Mucosa of descending colon (tissue), 3 donors: ENCODE data around the gene PRL. TPM values are rescaled to one million over a fixed set of nuclear protein-coding genes. Genes with fewer than 3 reads are reported as not detected.

Experiments used
- ATAC-seq: fragments of 200-7000 bp; cut with Tn5 transposase; one replicate; pipeline ENCODE4 v1.9.1; 2020; ENCODE audit warnings: mild to moderate bottlenecking, moderate library complexity
- DNase-seq, 3 donors: peaks; one replicate each; pipeline ENCODE4 v3.0.0-alpha.2; 2020
- H3K36me3 ChIP-seq: fragments of 200-600 bp; one replicate; pipeline ENCODE4 v1.8.0; 2021; ENCODE audit warnings: low read depth, mild to moderate bottlenecking
- H3K4me1 ChIP-seq: fragments of 200-600 bp; one replicate; pipeline ENCODE4 v1.8.0; 2021; ENCODE audit warnings: low read depth, mild to moderate bottlenecking
- H3K4me3 ChIP-seq: fragments of 200-600 bp; one replicate; pipeline ENCODE4 v1.8.0; 2021; ENCODE audit warnings: mild to moderate bottlenecking
- H3K9me3 ChIP-seq: fragments of 200-600 bp; one replicate; pipeline ENCODE4 v1.8.0; 2021; ENCODE audit warnings: mild to moderate bottlenecking
- CTCF ChIP-seq: fragments of 200-600 bp; IDR thresholded peaks from one replicate; pipeline ENCODE4 v1.8.0; 2022; ENCODE audit warnings: antibody characterized with exemption, mild to moderate bottlenecking
- intact Hi-C, 2 donors: fragments of 100-400 bp; cut with DNase I in 1 of 2; cut with micrococcal nuclease in 1 of 2; formaldehyde crosslinking; loops; one replicate each; pipeline versions ENCODE4 v1.11.0 to v1.11.1; 2022; cut with DNase I, micrococcal nuclease
- total RNA-seq, 3 donors: library from RNA; stranded (reverse); fragmentation: NEBNext Ultra II Directional in 2 of 3; extraction: Animal tissue kit (Norgen Biotek cat#: 25700) in 2 of 3; gene quantifications; one replicate each; pipeline versions ENCODE4 v1.2.1 to v1.2.4, GENCODE V29; 2021 to 2023
- donor health status: DM: no; HTN: no; CAD: no; lungs with moderate emphysema.
- donor health status: DM: no; HTN: no; CAD: no.
- donor health status: DM: no; HTN: yes; CAD: no.

PRL gene
- total RNA-seq, 3 donors from 2014 or later = not detected

GRCh38 chr6:22295145-22295544 lies 1.7 kb downstream of the PRL start:
- Histone ChIP-seq H3K36me3 (no peaks in the 10 kb centered on the region), H3K9me3 (no peaks in the 10 kb centered on the region), H3K4me3 (no peak overlapping the region), H3K4me1 (no peaks in the 10 kb centered on the region)
- ATAC-seq (no peak), DNase-seq (no peak)
- intact Hi-C loops = no loop called here
- TF ChIP-seq CTCF = no peak

- Histone ChIP-seq H3K4me1 (no peaks in the 10 kb centered on the region), H3K4me3 (no peak overlapping the region), H3K36me3 (no peaks in the 10 kb centered on the region), H3K9me3 (no peaks in the 10 kb centered on the region)
- ATAC-seq = no peak
- DNase-seq = no peak
- intact Hi-C loops = no loop called here
- TF ChIP-seq CTCF = no peak
These were observed 2.5 kb downstream of the PRL start for GRCh38 chr6:22294301-22294700.

GRCh38 chr6:22290045-22290444 lies 6.8 kb downstream of the PRL start:
- H3K36me3 ChIP-seq = no peaks in the 10 kb centered on the region
- DNase-seq = no peak
- no peak overlapping the region for H3K4me3 ChIP-seq
- no peaks in the 10 kb centered on the region for H3K9me3 ChIP-seq
- ATAC-seq = no peak
- intact Hi-C loops = no loop called here
- H3K4me1 ChIP-seq = no peaks in the 10 kb centered on the region
- no peak for TF ChIP-seq CTCF

GRCh38 chr6:22288721-22289120 lies 8.1 kb downstream of the PRL start:
- no peak overlapping the region for H3K4me3 ChIP-seq
- intact Hi-C loops = no loop called here
- H3K9me3 ChIP-seq = no peaks in the 10 kb centered on the region
- ATAC-seq (no peak), DNase-seq (no peak)
- no peaks in the 10 kb centered on the region for H3K36me3 ChIP-seq
- H3K4me1 ChIP-seq = no peaks in the 10 kb centered on the region
- TF ChIP-seq CTCF = no peak

GRCh38 chr6:22284666-22285065 lies 12.2 kb downstream of the PRL start:
- H3K4me1 ChIP-seq = no peaks in the 10 kb centered on the region
- no peaks in the 10 kb centered on the region for H3K9me3 ChIP-seq
- intact Hi-C loops = no loop called here
- H3K4me3 ChIP-seq = no peak overlapping the region
- no peak for TF ChIP-seq CTCF
- no peak for DNase-seq
- no peaks in the 10 kb centered on the region for H3K36me3 ChIP-seq
- ATAC-seq = no peak
